Left ventricle myocardium superior (tissue), 1 donor: Measurements from ENCODE around the gene TH. TPM values are rescaled to one million over a fixed set of nuclear protein-coding genes. Genes with fewer than 3 reads are reported as not detected.

Source experiments
- ATAC-seq: fragments of 200-7000 bp; cut with Tn5 transposase; one replicate; pipeline ENCODE4 v1.9.1; 2020; ENCODE audit warnings: mild to moderate bottlenecking, moderate library complexity
- DNase-seq: peaks from one replicate; pipeline ENCODE4 v3.0.0-alpha.2; 2020
- intact Hi-C: fragments of 100-400 bp; cut with micrococcal nuclease; formaldehyde crosslinking; loops from one replicate; pipeline ENCODE4 v1.11.0; 2022
- long read RNA-seq: library from polyadenylated mRNA; unstranded; transcript quantifications from one replicate; pipeline ENCODE4 v2.0.0, GENCODE V29; 2021
- total RNA-seq: library from RNA; stranded (reverse); fragmentation: NEBNext Ultra II Directional; extraction: Animal tissue kit (Norgen Biotek cat#: 25700); gene quantifications from one replicate; pipeline ENCODE4 v1.2.1, GENCODE V29; 2021
- donor health status: DM: no; HTN: yes; CAD: no; lungs with severe emphysema.

TH gene
- not detected for total RNA-seq
- long read RNA-seq, result 0 reads

GRCh38 chr11:2171591-2172003 lies at the start of gene TH:
Gene TH, minus strand, starts transcription at chr11:2171815. Its CDS starts 29 bp downstream, at chr11:2171786.
- ATAC-seq (no peak), DNase-seq (no peak)
- intact Hi-C loops, result no loop called here

DNA sequence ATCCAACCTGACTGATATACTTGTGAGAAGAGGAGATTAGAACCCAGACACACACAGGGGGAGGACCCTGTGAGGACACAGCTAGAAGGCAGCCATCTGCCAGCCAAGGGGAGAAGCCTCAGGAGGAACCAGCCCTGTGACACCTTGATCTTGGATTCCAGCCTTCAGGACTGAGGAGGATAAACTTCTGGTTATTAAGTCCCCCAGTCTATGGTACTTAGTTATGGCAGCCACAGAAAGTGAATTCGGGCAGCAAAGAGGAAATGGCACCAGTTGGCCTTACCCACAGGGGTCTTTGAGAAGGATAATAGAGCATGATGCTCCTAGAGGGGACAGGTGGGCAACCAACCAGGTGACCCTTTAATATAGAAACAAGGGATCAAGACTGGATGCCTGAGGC lies 49.4 kb upstream of the TH start:
- no peak for ATAC-seq
- DNase-seq, result no peak
- intact Hi-C loops, result no loop called here

DNA sequence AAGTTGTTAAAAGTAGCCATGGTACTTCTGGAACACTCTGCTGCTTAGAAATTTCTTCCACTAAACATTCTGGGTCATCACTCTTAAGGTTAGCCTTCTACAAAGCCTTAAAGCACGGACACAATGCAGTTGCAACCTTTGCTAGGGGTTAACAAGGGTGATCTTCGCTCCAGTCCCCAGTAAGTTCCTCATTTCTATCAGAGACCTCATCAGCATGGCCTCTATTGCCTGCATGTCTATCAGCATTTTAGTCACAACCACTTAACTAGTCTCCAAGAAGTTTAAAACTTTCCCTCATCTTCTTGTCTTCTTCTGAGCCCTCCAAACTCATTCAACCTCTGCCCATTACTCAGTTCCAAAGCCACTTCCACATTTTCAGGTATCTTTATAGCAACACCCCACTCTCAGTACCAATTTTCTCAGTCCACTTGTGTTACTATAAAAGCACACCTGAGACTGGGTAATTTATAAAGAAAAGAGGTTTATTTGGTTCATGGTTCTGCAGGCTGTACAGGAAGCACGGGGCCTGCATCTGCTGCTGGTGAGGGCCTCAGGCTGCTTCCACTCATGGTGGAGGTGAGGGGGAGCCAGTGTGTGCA lies 48.7 kb upstream of the TH start:
- intact Hi-C loops, result no loop called here
- ATAC-seq (no peak), DNase-seq (no peak)

- no peak for ATAC-seq
- DNase-seq, result no peak
- intact Hi-C loops, result no loop called here
Observed at GRCh38 chr11:2219318-2220017, 47.9 kb upstream of the TH start.

- intact Hi-C loops, result no loop called here
- DNase-seq (no peak), ATAC-seq (no peak)
Observed at GRCh38 chr11:2218031-2218633, 46.5 kb upstream of the TH start.

DNA sequence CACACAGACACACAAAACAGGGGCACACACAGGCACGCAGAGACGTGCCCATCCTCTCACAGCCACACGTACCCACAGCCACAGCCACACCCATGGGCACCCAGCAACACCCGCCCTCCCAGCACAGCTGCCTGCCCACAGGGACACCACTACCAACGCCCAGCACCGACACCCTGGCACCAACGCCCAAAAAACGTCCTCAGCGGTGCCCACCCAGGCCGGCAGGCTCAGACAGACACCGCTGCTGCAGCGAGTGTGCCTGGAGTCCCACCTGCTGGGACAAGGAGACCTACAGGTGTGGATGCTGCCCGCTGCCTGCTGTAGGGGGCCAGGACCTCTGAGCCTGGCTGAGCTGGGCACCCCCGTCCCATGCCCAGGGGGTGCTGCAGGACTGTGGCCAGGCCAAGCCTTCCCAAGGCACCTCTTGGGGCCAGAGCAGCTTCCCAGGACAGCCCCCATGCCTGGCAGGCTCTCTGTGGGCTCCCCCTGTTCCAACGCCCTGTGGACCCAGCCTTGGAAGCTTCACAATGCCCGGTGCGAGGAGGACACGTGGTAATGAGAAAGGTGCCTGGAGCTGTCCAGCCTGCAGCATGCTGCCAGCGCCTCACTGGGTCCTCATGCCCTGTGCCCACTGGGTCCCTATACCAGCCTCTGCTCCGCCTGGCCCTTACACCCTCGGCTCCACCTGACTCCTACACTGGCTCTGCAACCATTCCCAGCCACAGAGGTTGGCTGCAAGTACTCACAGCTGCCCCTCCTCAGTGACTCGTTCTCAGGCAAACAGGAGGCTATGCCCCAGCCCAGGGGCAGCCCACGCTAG lies 45.8 kb upstream of the TH start:
- ATAC-seq (no peak), DNase-seq (no peak)
- intact Hi-C loops, result no loop called here

- intact Hi-C loops, result no loop called here
- ATAC-seq (no peak), DNase-seq (no peak)
Observed at GRCh38 chr11:2216400-2217064, 44.9 kb upstream of the TH start.

DNA sequence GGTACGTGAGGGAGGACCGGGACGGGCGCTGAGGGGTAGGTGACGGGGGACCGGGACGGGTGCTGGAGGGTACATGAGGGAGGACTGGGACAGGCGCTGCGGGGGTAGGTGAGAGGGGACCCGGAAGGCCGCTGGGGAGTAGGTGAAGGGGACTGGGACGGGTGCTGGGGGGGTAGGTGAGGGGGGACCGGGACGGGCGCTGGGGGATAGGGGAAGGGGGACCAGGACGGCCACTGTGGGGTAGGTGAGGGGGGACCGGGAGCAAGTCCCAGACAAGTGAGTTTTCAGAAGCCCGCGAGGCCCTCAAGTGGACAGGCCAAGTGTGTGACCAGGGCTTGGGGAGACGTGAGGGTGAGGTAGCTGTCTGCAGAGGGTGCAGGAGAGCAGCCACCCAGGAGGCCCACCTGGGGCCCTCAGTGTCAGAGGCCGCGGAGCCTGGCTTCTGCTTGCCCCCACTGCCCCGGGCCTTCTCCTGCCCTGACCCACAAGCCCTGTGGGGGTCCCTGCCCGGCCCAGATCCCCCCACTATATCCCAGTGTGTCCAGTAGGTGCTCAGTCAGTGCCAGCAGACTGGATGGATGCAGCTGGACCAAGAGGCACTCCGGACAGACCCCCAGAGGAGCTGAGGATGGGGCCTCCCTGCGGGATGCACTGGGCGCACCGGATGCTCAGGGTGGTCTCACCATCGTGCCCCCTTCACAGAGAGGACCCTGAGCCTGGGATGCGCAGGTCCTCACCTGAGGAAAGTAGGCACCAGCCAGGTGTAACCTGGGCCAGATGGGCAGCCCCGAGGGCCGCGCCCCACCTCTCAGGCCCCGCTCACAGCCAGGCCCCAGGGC lies 44.2 kb upstream of the TH start:
- DNase-seq, result no peak
- intact Hi-C loops, result no loop called here
- ATAC-seq, result no peak

DNA sequence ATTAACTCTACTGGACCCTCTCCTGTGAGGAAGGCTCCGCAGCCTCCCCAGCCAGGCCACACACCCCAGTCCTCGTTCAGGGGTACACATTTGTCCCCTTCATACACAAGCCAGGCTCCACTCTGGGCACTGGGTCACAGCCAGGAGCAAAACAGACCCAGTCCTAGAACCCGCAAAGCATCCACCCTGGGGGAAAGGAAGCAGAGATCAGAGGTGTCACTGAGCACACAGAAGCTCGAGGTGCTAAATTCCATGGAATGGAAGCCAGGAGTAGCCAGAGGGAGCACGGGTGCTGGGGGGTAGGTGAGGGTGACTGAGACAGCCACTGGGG lies 43.6 kb upstream of the TH start:
- ATAC-seq (no peak), DNase-seq (no peak)
- intact Hi-C loops, result no loop called here

DNA sequence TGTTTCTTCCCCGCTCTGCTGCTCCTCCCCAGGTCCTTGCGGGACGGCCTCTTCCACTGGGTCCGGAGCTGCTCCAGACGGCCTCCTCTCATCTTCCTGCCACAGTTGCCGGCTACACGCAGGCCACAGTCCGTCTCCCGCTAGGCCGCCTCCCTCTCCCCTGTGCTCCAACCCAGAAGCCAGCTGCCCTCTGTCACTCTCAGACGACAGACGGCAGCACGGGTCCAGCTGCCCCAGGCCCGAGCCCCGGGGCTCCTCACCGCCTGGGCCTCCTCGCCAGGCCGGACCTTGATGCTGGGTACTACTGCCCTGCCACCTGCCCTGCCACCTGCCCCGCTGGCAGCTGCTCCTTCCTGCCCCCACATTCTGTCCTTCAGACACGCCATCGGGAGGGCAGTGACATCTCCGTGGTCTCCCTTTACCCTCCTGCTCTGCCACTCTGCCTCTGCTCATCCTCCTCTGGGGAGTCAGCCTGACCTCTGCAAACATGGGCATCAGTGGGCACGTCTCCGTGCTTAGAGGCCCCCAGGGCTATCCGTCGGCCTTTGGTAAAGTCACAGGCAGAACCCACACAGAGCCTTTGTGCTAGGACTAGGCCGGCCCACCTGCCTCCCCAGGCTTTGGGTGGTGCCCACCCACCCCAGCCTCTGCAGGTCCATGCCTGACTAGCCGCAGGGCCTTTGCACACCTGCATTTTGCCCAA lies 43.1 kb upstream of the TH start:
- no peak for ATAC-seq
- intact Hi-C loops, result no loop called here

DNA sequence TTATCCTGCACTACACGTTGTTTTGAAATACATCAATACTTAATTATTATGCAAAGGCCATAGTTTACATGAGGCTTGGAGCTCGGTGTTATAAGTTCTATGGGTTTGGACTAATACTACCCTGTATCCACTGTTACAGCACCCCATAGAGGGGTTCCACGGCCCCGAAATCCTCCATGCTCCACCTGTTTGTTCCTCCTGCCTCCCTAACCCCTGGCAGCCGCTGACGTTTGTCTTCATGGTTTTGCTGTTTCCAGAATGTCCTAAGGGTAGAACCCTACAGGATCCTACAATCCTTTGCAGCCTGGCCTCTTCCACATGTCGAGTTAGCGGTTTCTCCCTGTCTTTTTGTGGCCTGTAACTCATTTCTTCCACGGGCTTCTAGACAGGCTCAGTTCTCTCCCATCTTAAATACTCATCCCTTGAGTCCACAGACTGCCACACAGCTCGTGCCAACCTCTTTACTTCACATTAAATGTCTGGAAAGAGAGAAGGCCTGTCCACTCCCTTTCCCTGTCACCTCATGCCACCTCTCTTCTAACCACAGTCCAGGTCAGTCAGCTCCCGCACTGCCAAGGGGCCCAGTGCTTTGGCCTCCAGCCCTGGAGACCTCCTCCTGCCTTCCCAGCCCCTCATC lies 42.4 kb upstream of the TH start:
- intact Hi-C loops, result no loop called here
- ATAC-seq (no peak), DNase-seq (no peak)

More for the DNA sequence above, 43.1 kb upstream of the TH start:
- no peak for DNase-seq

- DNase-seq (no peak), ATAC-seq (no peak)
- intact Hi-C loops, result no loop called here
Observed at GRCh38 chr11:2213384-2213842, 41.8 kb upstream of the TH start.

DNA sequence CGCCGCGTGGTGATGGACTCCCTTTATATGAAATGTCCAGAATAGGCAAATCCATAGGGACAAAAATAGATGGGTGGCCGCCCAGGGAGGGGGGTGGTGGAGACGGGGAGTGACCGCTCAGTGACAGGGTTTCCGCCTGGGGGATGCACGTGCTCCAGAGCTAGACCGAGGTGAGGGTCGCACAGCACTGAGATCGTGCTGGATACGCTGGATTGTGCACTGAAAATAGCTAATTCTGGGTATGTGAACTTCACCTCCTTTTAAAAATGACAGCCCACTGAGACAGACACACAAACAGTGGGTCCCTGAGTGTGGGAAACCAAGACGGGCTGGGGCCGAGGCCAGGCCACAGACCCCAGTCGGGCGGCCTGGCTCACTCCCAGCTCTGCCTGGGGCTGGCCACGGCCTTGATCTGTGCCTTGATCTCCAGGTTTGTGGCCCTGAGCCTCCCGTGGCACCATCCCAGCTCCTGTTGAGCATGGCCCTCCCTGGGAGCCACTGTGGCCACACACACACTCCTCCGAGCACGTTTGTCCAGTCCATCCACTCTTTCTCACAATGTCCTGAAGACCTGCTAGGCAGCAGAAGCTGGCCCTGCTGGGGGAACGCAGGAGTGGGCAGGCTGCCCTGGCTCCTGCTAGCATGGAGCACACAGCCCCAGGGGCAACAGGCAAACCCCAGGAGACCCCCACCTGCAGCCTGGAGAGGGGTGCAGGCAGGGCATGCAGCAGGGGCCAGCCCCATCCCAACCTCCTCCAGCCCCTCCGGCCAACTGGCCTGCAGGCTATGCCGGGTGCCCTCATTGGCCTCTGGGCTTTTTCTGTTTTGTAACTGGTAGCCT lies 41.0 kb upstream of the TH start:
- ATAC-seq, result no peak
- intact Hi-C loops, result no loop called here
- DNase-seq, result no peak

DNA sequence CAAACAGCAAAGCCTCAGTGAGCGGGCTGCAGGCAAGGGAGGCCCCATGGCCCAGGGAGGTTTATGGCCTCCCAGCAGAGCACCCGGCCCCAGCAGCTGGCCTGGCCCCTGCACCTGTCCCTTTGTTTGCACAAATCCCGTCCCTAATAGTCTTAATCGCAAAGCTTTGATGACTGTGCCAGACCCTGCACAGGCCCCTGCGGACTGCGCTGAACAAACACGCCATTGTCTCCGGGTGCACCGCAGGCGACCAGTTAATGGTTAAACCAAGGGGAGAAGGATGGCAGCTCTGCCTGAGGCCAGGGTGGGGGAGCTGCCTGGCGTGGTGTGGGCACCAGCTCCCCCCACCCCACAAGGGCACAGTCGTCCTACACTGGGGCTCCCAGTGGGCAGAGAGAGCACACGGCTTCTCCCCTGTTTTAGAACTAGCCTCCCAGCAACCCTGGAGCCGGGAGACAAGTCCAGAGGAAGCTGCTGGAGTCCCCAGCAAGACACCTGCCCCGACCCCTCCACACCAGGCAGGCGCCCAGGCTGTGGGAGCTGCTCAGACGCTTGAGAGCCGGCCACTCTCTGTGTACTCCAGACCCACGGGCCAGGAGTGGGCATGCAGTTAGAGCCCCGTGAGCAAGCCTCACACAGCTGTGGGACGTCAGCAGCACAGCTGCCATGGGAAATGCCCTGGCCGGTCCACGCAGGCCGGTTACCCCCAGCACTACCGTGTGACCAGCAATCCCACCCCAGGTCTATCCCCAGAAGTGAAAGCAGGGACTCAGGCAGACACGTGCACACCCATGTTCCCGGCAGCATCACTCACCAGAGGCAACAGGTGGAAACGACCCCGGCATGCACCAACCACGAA lies 39.7 kb upstream of the TH start:
- ATAC-seq (no peak), DNase-seq (no peak)
- intact Hi-C loops, result no loop called here

- no peak for DNase-seq
- ATAC-seq, result no peak
- intact Hi-C loops, result no loop called here
Observed at GRCh38 chr11:2210366-2211112, 38.9 kb upstream of the TH start.
